Neural progenitor cell (in vitro differentiated cells): Measurements from ENCODE around the gene PCBP1.

Source experiments
- CTCF ChIP-seq: fragments of 200-600 bp; sonication (generic); IDR thresholded peaks from 2 replicates; pipeline ENCODE4 v1.5.1; 2017; ENCODE audit warnings: antibody characterized with exemption, mild to moderate bottlenecking
- EZH2 ChIP-seq: fragments of 200-600 bp; sonication (generic); IDR thresholded peaks from 2 replicates; pipeline ENCODE4 v1.6.1; 2017; ENCODE audit warnings: antibody characterized with exemption, mild to moderate bottlenecking, moderate library complexity
- EZH2phosphoT487 ChIP-seq: fragments of 200-600 bp; sonication (generic); IDR thresholded peaks from 2 replicates; pipeline ENCODE4 v1.6.1; 2017; ENCODE audit warnings: antibody characterized with exemption

GRCh38 chr2:70133491-70134322 lies 46.4 kb downstream of the PCBP1 start:
- TF ChIP-seq CTCF (no peak), EZH2 (no peak), EZH2phosphoT487 (no peak)
